ENCODE data around the gene TGM5.
"Not testable (repeated sequence)": the region's sequence is repeated elsewhere in the genome, so short reads cannot be mapped to it uniquely, and the experiment has no call there.

DNA sequence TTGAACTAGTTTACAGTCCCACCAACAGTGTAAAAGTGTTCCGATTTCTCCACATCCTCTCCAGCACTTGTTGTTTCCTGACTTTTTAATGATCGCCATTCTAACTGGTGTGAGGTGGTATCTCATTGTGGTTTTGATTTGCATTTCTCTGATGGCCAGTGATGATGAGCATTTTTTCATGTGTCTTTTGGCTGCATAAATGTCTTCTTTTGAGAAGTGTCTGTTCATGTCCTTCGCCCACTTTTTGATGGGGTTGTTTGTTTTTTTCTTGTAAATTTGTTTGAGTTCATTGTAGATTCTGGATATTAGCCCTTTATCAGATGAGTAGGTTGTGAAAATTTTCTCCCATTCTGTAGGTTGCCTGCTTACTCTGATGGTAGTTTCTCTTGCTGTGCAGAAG lies 22.9 kb upstream of the TGM5 start:
- not testable (repeated sequence) for TF ChIP-seq POLR2A (IDR thresholded peaks at IDR 0.05; ENCODE audit: low read length); GATA1 (IDR thresholded peaks at IDR 0.05; ENCODE audit: low read depth, low read length)
